Fibroblast of skin of left quadriceps (primary cell): Measurements from ENCODE around the gene RFX8.
"Not testable (repeated sequence)": the region's sequence is repeated elsewhere in the genome, so short reads cannot be mapped to it uniquely, and the experiment has no call there.

Experiments used
- DNase-seq, 2 experiments: peaks; one replicate each; pipeline ENCODE4 v3.0.0-alpha.2; 2013; ENCODE audit warnings: low read depth in 2 of 2

The RFX8 gene

DNA sequence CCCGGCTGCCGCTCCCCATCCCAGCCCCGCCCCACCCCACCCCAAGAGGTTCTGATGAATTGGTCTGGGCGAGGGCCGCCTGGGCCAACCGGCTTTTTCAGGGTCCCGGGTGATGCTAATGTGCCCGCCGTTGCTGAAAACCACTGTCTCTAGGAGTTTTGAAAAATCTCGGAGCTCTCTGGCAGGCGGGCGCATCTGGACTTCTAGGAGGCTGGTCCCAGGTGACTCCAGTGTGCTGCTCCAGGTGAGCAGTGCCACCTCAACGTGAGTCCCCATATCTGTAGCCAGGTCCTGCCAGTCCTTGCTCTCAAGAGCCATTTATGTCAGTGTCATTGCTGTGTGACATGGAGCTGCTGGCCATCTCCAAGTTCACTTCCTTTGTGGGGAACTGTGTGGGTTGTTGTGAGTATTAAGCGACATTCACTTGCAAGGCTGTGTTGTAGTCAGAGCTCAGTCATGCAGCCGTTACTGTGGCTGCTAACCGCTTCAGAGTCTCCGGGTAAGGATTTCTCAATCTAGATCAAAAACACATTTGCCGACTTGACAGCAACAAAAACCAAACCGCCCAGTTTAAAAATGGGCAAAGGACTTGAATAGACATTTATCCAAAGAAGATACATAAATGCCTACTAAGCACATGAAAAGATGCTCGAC, at the start of gene RFX8:
Gene RFX8, minus strand, starts transcription at position 382 of the 654 bp plus-strand sequence. CDS start 8,264 bp downstream, outside the sequence.
- DNase-seq: peak; percentile 92 to 93

DNA sequence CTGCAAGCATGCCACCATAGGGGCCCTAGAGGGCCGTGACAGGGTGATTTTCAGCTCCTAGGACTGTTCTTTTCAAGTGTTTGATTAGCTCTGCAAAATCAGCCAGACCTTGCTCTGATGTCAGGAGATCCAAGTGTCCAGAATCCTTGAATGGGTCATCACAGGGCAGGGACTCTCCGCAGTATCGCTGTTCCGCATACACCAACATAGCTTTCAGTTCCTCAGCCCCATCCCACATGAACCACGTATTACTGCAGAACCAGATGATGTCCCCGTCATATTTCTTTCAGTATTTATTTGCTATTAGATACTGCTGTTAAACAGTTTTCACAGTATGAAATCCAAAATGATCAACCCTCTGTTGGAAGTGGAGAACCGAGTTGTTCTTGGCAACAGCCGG, 46.6 kb upstream of the RFX8 start:
- DNase-seq: no peak

DNA sequence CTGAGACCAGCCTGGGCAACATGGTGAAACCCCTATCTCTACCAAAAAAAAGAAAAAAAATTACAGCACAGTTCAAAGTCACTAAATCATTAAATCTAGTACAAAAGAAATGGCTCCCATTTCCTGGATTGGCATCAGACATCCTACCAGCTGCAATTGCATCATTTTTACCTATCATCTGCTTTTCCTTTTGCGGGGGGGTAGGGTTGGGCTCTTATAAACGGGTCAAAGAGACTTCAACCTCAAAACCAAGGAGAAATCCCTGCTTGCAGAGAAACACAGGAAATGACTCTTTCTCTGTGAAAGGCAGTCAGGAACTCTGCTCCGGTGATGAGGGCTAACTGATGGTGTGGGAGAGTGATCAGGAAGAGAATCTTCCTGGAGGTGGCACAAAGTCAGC, 45.3 kb upstream of the RFX8 start:
- no peak for DNase-seq

GRCh38 chr2:101518578-101519492, 43.9 kb upstream of the RFX8 start:
- DNase-seq: no peak

DNA sequence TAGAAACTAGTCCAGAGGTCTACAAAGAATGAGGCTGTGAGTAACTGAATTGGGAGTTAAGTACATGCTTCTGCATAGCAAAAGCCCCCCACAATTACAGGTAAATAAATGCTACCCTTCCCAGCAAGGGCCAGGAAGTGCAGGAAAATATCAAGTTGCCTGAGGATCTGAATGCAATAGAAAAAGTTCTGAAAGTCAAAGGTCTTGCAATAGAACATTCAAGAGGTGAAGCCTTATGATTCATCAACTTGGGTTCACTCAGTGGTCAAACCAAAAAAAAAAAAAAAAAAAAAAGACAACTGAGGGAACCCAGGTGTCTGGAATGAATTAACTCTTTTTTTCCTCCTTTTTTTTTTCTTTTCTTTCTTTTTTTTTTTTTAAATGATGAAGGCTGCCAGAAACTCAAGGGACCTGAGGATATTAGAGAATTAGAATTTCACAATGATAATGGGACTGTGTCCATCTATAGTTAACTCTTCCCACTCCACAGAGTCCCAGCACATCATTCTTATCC, 42.9 kb upstream of the RFX8 start:
- peak in 1 of 2 experiments; percentile 46 for DNase-seq

DNA sequence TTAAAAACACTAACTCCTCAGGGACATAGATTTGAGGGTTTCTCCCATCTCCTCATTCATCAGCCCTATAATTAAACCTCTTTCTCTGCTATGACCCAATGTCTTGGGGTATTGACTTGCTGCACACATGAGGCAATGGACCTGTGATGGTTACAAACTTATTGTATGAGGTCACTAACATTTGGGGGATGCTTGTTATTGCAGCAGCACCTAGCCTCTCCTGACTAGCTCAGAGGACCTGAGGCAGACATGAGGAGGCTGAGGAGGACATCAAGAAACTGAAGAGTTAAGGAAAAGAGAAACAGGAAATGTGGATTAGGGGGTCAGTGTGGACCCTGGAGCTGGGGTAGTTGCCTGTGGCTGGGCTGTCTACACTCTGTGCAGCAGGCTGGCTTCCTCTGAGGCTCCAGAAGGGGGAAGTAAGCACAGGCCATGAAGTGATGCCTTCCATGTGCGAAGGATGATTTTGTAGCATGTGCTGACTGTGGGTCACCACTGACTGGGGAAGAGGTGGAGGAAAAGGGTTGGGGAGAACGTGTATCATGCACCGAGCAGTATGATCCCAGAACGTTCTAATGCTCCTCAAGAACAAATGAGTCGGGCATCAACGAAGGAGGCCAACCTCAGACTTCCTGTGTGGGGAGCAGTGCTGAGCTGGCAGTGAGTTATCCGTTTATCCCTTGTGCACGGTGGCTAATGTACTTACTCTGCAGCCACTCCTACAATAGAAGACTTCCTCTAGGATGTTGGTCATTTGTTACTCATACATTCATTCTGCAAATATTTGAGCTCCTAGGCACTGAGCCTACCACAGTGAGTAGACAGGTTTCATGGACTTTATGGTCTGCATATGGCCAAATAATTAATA, 42.1 kb upstream of the RFX8 start:
- DNase-seq: peak; percentile 72 to 78

- DNase-seq: no peak
Observed at GRCh38 chr2:101516349-101516748, 41.4 kb upstream of the RFX8 start.

DNA sequence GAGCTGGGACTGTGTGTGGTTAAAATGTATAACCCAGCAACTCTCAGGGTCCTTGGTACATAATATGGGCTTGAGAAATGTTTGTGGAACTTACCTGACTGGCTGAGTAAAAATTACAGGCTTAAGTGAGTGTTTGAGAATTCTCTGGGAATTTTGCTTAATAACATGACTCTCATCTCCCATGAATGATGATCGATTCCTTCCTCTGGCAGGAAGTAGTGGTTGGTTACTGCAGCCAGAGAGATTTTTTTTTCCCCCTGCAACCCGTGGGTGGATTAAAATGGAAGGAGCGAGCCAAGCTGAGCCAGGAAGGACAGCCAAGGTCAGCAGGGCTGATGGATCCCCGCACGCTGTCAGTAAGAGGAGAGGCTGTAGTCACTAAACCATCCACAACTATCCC, 40.6 kb upstream of the RFX8 start:
- peak in 1 of 2 experiments; percentile 51 for DNase-seq

DNA sequence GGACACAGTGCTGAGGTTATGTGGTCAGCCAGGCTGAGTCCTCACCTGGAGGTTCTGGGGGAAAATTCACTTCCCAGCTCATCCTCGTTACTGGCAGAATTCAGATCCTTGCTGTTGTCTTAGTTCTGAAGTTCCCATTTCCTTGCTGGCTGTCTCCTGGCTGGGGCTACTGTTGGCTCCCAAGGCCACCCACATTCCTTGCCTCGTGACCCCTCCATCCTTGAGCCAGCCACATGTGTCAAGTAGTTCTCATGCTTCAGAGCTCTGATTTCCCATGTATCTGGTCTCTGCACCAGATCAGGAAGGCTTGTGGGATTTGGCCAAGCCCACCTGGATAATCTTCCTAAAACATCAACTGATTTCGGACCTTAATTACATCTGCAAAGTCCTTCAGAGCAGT, 38.1 kb upstream of the RFX8 start:
- DNase-seq: no peak

DNA sequence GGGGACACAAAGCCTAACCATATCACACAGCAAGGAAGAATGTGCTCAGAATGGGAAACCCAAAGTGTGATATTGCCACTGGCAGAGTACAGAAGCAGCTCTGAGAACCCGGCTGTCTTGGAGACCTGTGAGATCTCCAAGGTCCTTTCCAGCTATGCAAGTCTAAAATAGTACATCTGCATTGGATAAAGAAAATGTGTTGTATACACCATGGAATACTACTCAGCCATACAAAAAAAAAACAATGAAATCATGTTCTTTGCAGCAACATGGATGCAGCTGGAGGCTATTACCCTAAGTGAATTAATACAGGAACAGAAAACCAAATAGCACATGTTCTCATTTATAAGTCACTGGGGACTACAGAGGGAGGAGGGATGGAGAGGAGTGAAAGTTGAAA, 36.5 kb upstream of the RFX8 start:
- no peak for DNase-seq

GRCh38 chr2:101509499-101510284, 34.8 kb upstream of the RFX8 start:
- no peak for DNase-seq

- DNase-seq: no peak
Observed at GRCh38 chr2:101508636-101509035, 33.7 kb upstream of the RFX8 start.

- not testable (repeated sequence) for DNase-seq
Observed at GRCh38 chr2:101505276-101505675, 30.4 kb upstream of the RFX8 start.

GRCh38 chr2:101504744-101505143, 29.8 kb upstream of the RFX8 start:
- DNase-seq: not testable (repeated sequence)

DNA sequence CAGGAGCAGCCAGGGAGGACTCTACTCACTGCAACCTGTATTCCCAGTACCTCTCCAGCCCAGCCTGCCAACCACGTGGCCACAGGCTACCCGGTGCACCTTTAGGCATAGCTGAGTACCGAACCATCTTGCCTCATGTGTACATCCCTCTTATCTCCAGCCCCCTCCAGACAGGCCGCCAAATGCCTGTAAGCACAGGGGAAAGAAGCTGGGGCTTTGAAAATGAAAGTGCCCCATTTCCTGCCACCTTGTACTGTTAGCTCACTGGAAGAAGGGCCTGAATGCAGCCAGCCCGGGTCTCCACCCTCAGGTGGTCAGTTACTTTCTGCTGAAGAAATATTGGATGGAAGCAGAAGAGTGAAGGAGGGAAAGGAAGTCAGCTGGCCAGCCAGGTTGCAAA, 27.2 kb upstream of the RFX8 start:
- no peak for DNase-seq

DNA sequence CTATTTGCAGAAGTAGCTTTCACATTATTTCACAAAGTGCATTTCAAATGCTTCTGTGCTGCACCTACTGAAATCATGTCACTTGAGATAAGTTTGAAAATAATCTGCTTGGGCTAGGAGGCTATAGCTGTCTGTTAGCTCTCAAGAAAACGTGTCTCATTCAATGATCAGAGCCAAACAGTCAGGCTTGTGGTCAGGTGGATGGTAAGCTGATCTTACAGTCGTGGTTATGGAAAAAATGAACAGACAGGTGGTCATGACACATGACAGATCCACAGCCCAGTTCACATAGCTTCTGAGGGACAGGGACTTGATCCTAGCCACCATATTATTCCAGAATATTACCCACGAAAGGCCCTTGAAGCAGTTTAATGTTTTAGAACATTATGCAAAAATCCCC, 26.5 kb upstream of the RFX8 start:
- no peak for DNase-seq

DNA sequence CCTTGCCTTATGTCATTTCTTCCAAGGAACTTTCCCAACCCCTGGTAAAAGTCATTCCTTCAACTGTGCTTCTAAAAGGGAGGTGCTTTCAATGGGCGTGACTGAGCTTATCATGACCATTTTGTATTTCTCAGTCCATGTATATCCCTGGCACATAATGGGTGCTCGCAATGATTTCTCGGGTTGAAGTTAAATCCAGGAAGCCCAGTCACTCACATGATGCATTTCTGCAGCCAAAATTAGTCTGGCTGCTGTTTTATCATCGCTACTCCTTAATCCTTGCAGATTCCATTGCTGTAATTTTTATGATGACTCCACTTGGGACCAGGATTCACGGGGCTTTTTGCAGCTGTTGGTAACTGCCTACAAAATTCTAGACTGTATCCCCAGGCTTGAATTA, 25.9 kb upstream of the RFX8 start:
- no peak for DNase-seq

- DNase-seq: no peak
Observed at GRCh38 chr2:101500180-101500579, 25.3 kb upstream of the RFX8 start.

DNA sequence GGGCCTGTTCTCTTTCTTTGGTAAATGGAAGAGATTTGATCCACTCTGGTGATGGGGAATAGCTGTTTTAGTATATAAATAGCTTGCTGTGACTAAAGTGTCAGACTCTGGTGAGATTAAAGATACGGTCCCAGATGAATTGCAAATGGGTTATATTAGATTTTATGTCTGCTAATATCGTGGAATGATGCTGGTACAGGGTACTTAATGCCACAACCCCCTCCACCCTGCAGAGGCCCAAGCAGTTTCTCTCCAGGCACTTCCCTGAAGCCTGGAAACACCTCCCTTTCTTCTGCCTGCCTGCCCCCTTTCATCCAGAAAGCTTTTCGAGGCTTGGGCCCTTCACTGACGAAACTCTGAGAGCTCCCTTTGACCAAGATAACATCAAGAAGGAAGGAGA, 21.4 kb upstream of the RFX8 start:
- no peak for DNase-seq

DNA sequence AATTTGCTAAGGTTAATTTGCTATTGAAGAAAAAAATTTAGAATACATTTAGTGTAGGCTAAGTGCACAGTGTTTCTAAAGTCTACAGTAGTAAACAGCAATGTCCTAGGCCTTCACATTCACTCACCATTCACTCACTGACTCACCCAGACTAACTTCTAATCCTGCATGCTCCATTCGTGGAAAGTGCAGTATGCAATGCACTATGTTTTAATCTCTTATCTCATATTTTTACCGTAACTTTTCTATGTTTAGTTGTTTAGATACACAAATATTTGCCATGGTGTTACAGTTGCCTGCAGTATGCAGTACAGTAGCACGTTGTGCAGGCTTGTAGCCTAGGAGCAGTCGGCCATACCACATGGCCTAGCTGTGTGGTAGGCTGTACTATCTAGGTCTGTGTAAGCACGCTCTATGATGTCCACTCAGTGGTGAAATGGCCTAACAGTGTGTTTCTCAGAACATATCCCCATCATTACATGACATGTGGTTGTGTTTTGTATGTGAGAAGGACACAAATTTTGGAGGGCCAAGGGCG, 18.1 kb upstream of the RFX8 start:
- no peak for DNase-seq

DNA sequence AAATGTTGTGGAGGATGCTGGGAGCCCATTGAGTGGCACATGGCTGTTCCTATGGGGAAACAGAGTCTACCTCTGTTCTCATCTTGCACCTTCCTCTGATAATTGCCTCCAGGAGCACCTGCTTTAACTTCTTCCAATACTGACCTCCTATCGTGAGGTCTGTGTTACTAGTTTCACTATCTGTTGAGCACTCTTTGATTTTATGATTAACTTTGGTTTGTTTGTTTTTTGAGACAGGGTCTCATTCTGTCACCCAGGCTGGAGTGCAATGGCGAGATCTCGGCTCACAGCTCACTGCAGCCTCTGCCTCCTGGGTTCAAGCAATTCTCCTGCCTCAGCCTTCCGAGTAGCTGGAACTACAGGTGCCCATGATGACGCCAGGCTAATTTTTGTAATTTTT, 12.1 kb upstream of the RFX8 start:
- DNase-seq: no peak
